Measurements from ENCODE around the gene FIS1. TPM values are rescaled to one million over a fixed set of nuclear protein-coding genes. Genes with fewer than 3 reads are reported as not detected.

FIS1 gene
- total RNA-seq, 2 experiments from 2014 or later = 81.2 to 82.3 TPM

GRCh38 chr7:101241015-101241363, 3.9 kb downstream of the FIS1 start:
- CTCF ChIA-PET = no interaction called here
- Histone ChIP-seq H3K4me1 (ENCODE audit: insufficient read depth, low read length) (peaks cover 26% of the 10 kb centered on the region), H3K36me3 (ENCODE audit: insufficient read depth, low read length) (peaks cover 56% of the 10 kb centered on the region), H3K27me3 (ENCODE audit: control insufficient read depth in 1 of 2, insufficient read depth in 2 of 2, low read length in 2 of 2) (no peaks in the 10 kb centered on the region), H3K9me3 (ENCODE audit: control insufficient read depth in 1 of 2, insufficient read depth in 1 of 2, low read length in 2 of 2) (no peaks in the 10 kb centered on the region), H3K4me3 (ENCODE audit: low read length) (no peak overlapping the region), H3K27ac (ENCODE audit: low read depth in 1 of 2, low read length in 2 of 2) (no peak overlapping the region)
- Mint-ChIP-seq H3K27ac (no peak overlapping the region), H3K36me3 (ENCODE audit: low read depth) (peaks cover 41% of the 10 kb centered on the region), H3K4me1 (ENCODE audit: low read depth) (peaks cover 33% of the 10 kb centered on the region), H3K27me3 (no peaks in the 10 kb centered on the region), H3K9me3 (no peaks in the 10 kb centered on the region), H3K4me3 (no peak overlapping the region)
- POLR2A ChIA-PET = no interaction called here
- intact Hi-C loops (cut with DNase I, micrococcal nuclease) = loop anchor here in 1 of 2 experiments (5.0 kb wide), 2 partner anchors 154 to 364 kb away; partner anchors contain the start of genes SRRT and TRIM56
- no peak for TF ChIP-seq CTCF (IDR thresholded peaks at IDR 0.05)
- DNase-seq (peak in 2 of 14 experiments; percentile 47 to 52), ATAC-seq (ENCODE audit: poor library complexity) (no peak)

- no peaks in the 10 kb centered on the region for H3K9me3 ChIP-seq (ENCODE audit: control insufficient read depth in 1 of 2, insufficient read depth in 1 of 2, low read length in 2 of 2)
- no peaks in the 10 kb centered on the region for H3K9me3 Mint-ChIP-seq
- no peaks in the 10 kb centered on the region for H3K27me3 ChIP-seq (ENCODE audit: control insufficient read depth in 1 of 2, insufficient read depth in 2 of 2, low read length in 2 of 2)
- no peak overlapping the region for H3K27ac Mint-ChIP-seq
- H3K4me1 ChIP-seq (ENCODE audit: insufficient read depth, low read length) = peaks cover 21% of the 10 kb centered on the region
- intact Hi-C loops (cut with DNase I, micrococcal nuclease) = loop anchor here in 1 of 2 experiments (5.0 kb wide), 2 partner anchors 153 to 363 kb away; partner anchors contain the start of genes SRRT and TRIM56
- H3K4me3 ChIP-seq (ENCODE audit: low read length) = no peak overlapping the region
- CTCF ChIA-PET = no interaction called here
- no peak for DNase-seq
- no peak overlapping the region for H3K27ac ChIP-seq (ENCODE audit: low read depth in 1 of 2, low read length in 2 of 2)
- H3K4me1 Mint-ChIP-seq (ENCODE audit: low read depth) = peaks cover 28% of the 10 kb centered on the region
- H3K4me3 Mint-ChIP-seq = no peak overlapping the region
- H3K36me3 Mint-ChIP-seq (ENCODE audit: low read depth) = peaks cover 37% of the 10 kb centered on the region
- TF ChIP-seq CTCF (IDR thresholded peaks at IDR 0.05) = no peak
- no peaks in the 10 kb centered on the region for H3K27me3 Mint-ChIP-seq
- peaks cover 51% of the 10 kb centered on the region for H3K36me3 ChIP-seq (ENCODE audit: insufficient read depth, low read length)
- ATAC-seq (ENCODE audit: poor library complexity) = no peak
- POLR2A ChIA-PET = no interaction called here
Observed at GRCh38 chr7:101240226-101241014, 4.5 kb downstream of the FIS1 start.

- no peak for TF ChIP-seq CTCF (IDR thresholded peaks at IDR 0.05)
- peaks cover 22% of the 10 kb centered on the region for H3K4me1 Mint-ChIP-seq (ENCODE audit: low read depth)
- Histone ChIP-seq H3K27me3 (ENCODE audit: control insufficient read depth in 1 of 2, insufficient read depth in 2 of 2, low read length in 2 of 2) (no peaks in the 10 kb centered on the region), H3K27ac (ENCODE audit: low read depth in 1 of 2, low read length in 2 of 2) (no peak overlapping the region), H3K9me3 (ENCODE audit: control insufficient read depth in 1 of 2, insufficient read depth in 1 of 2, low read length in 2 of 2) (no peaks in the 10 kb centered on the region), H3K4me3 (ENCODE audit: low read length) (no peak overlapping the region), H3K4me1 (ENCODE audit: insufficient read depth, low read length) (peaks cover 16% of the 10 kb centered on the region), H3K36me3 (ENCODE audit: insufficient read depth, low read length) (peaks cover 51% of the 10 kb centered on the region)
- POLR2A ChIA-PET = no interaction called here
- DNase-seq = no peak
- H3K27me3 Mint-ChIP-seq = no peaks in the 10 kb centered on the region
- no peak overlapping the region for H3K4me3 Mint-ChIP-seq
- peaks cover 33% of the 10 kb centered on the region for H3K36me3 Mint-ChIP-seq (ENCODE audit: low read depth)
- ATAC-seq (ENCODE audit: poor library complexity) = no peak
- intact Hi-C loops (cut with DNase I, micrococcal nuclease) = loop anchor here in 1 of 2 experiments (5.0 kb wide), 2 partner anchors 153 to 363 kb away; partner anchors contain the start of genes SRRT and TRIM56
- CTCF ChIA-PET = no interaction called here
- no peaks in the 10 kb centered on the region for H3K9me3 Mint-ChIP-seq
- H3K27ac Mint-ChIP-seq = no peak overlapping the region
Observed at GRCh38 chr7:101239951-101240220, 5.0 kb downstream of the FIS1 start.
